GM20431 (cell line): ENCODE data around the gene XKR7.

Experiments
- in situ Hi-C: fragments of 300-500 bp; cut with MseI, MboI; formaldehyde crosslinking; loops from one replicate; pipeline ENCODE4 v1.15.0; 2020; ENCODE audit warnings: low sequenced_read_pairs; ENCODE audit not compliant: unreplicated experiment

XKR7 gene

GRCh38 chr20:31974951-31975487 lies 7.1 kb downstream of the XKR7 start:
- in situ Hi-C loops: no loop called here

- in situ Hi-C loops: no loop called here
Measured at GRCh38 chr20:31975874-31976273, 7.9 kb downstream of the XKR7 start.

- in situ Hi-C loops: no loop called here
Measured at GRCh38 chr20:31977080-31977479, 9.1 kb downstream of the XKR7 start.

GRCh38 chr20:31979713-31980426 lies 11.9 kb downstream of the XKR7 start:
- in situ Hi-C loops: no loop called here

GRCh38 chr20:31981784-31982183 lies 13.8 kb downstream of the XKR7 start:
- in situ Hi-C loops: no loop called here

GRCh38 chr20:31984981-31985471 lies 17.1 kb downstream of the XKR7 start:
- in situ Hi-C loops: no loop called here

GRCh38 chr20:31987744-31988143 lies 19.8 kb downstream of the XKR7 start:
- in situ Hi-C loops: no loop called here

GRCh38 chr20:31988430-31989015 lies 20.6 kb downstream of the XKR7 start:
- in situ Hi-C loops: no loop called here

GRCh38 chr20:31989030-31989645 lies 21.2 kb downstream of the XKR7 start:
- in situ Hi-C loops: no loop called here

GRCh38 chr20:31990641-31991338 lies 22.8 kb downstream of the XKR7 start:
- in situ Hi-C loops: no loop called here

GRCh38 chr20:31991339-31991705 lies 23.4 kb downstream of the XKR7 start:
- in situ Hi-C loops: no loop called here

GRCh38 chr20:31992086-31992485 lies 24.1 kb downstream of the XKR7 start:
- in situ Hi-C loops: no loop called here

- in situ Hi-C loops: no loop called here
Measured at GRCh38 chr20:31996996-31997395, 29.0 kb downstream of the XKR7 start.

GRCh38 chr20:31998246-31998645 lies 30.3 kb downstream of the XKR7 start:
- in situ Hi-C loops: no loop called here

GRCh38 chr20:32003325-32003724 lies 35.4 kb downstream of the XKR7 start:
- in situ Hi-C loops: no loop called here

- in situ Hi-C loops: no loop called here
Measured at GRCh38 chr20:32004963-32005362, 37.0 kb downstream of the XKR7 start.

- in situ Hi-C loops: no loop called here
Measured at GRCh38 chr20:32006053-32006452, 38.1 kb downstream of the XKR7 start.

- in situ Hi-C loops: no loop called here
Measured at GRCh38 chr20:32006841-32007786, 39.2 kb downstream of the XKR7 start.

GRCh38 chr20:32007787-32008616 lies 40.1 kb downstream of the XKR7 start:
- in situ Hi-C loops: no loop called here
